Activated B cell treated with CpG ODN at 0.5 μM for 24 hours (primary cell): Measurements from ENCODE around the gene CELA1. TPM values are rescaled to one million over a fixed set of nuclear protein-coding genes. Genes with fewer than 3 reads are reported as not detected.

ENCODE experiments used
- ATAC-seq: fragments of 200-7000 bp; cut with Tn5 transposase; one replicate; pipeline ENCODE4 v1.10.0; 2021; ENCODE audit warnings: low read depth, mild to moderate bottlenecking, moderate library complexity
- CTCF ChIA-PET: fragments of 350-600 bp; sonication (Branson Sonifier 250); formaldehyde crosslinking; loops from one replicate; lab custom pipeline; 2021; ENCODE audit warnings: antibody characterized with exemption; lab: Charles Lee
- POLR2A ChIA-PET: fragments of 350-600 bp; sonication (Branson Sonifier 250); formaldehyde crosslinking; loops from one replicate; lab custom pipeline; 2021; ENCODE audit warnings: antibody characterized with exemption; lab: Charles Lee
- DNase-seq: peaks from one replicate; pipeline ENCODE4 v3.0.0; 2022
- H3K27ac Mint-ChIP-seq: one replicate; pipeline ENCODE4 v1.8.0; 2020; ENCODE audit warnings: mixed read lengths
- H3K27me3 Mint-ChIP-seq: one replicate; pipeline ENCODE4 v1.8.0; 2021; ENCODE audit warnings: mixed read lengths
- H3K36me3 Mint-ChIP-seq: one replicate; pipeline ENCODE4 v1.8.0; 2021; ENCODE audit warnings: low read depth, mixed read lengths
- H3K4me1 Mint-ChIP-seq: one replicate; pipeline ENCODE4 v1.8.0; 2021; ENCODE audit warnings: mixed read lengths
- H3K4me3 Mint-ChIP-seq: one replicate; pipeline ENCODE4 v1.8.0; 2020; ENCODE audit warnings: mild to moderate bottlenecking, mixed read lengths
- H3K9me3 Mint-ChIP-seq: one replicate; pipeline ENCODE4 v1.8.0; 2020; ENCODE audit warnings: mixed read lengths
- intact Hi-C: fragments of 100-400 bp; cut with micrococcal nuclease; formaldehyde crosslinking; loops from one replicate; pipeline ENCODE4 v1.15.1; 2024
- total RNA-seq: library from RNA; stranded (reverse); gene quantifications from 2 replicates; pipeline ENCODE4 v1.2.3, GENCODE V29; 2022
- TF ChIP-seq, protein P1 (sequence below): fragments of 200-600 bp; IDR thresholded peaks from one replicate; pipeline ENCODE4 v1.8.0; 2022; ENCODE audit warnings: antibody characterized with exemption, mild to moderate bottlenecking

Gene CELA1
- total RNA-seq, 1 donor from 2014 or later = not detected

GRCh38 chr12:51333536-51333935 lies 12.9 kb downstream of the CELA1 start:
- Mint-ChIP-seq H3K27me3 (no peaks in the 10 kb centered on the region), H3K4me1 (peaks cover 18% of the 10 kb centered on the region), H3K9me3 (no peaks in the 10 kb centered on the region), H3K27ac (no peak overlapping the region), H3K36me3 (no peaks in the 10 kb centered on the region), H3K4me3 (no peak overlapping the region)
- intact Hi-C loops = no loop called here
- ChIA-PET POLR2A (no interaction called here), CTCF (no interaction called here)
- ATAC-seq = no peak
- TF ChIP-seq, protein P1, sequence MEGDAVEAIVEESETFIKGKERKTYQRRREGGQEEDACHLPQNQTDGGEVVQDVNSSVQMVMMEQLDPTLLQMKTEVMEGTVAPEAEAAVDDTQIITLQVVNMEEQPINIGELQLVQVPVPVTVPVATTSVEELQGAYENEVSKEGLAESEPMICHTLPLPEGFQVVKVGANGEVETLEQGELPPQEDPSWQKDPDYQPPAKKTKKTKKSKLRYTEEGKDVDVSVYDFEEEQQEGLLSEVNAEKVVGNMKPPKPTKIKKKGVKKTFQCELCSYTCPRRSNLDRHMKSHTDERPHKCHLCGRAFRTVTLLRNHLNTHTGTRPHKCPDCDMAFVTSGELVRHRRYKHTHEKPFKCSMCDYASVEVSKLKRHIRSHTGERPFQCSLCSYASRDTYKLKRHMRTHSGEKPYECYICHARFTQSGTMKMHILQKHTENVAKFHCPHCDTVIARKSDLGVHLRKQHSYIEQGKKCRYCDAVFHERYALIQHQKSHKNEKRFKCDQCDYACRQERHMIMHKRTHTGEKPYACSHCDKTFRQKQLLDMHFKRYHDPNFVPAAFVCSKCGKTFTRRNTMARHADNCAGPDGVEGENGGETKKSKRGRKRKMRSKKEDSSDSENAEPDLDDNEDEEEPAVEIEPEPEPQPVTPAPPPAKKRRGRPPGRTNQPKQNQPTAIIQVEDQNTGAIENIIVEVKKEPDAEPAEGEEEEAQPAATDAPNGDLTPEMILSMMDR = no peak
- no peak for DNase-seq

- Mint-ChIP-seq H3K4me1 (peaks cover 50% of the 10 kb centered on the region), H3K4me3 (no peak overlapping the region), H3K27ac (no peak overlapping the region), H3K36me3 (no peaks in the 10 kb centered on the region), H3K9me3 (no peaks in the 10 kb centered on the region), H3K27me3 (no peaks in the 10 kb centered on the region)
- ATAC-seq = no peak
- ChIA-PET CTCF (interaction anchor here (1.1 to 2.6 kb wide), 2 partner anchors 11 kb away, joined by 7 to 11 read pairs; no protein-coding TSS in a partner anchor), POLR2A (interaction anchor here (0.6 to 2.3 kb wide), 3 partner anchors 11 to 92 kb away, joined by 3 to 8 read pairs (median 3); no protein-coding TSS in a partner anchor)
- no peak for DNase-seq
- TF ChIP-seq, protein P1 = no peak
- intact Hi-C loops = no loop called here
These were observed 16.3 kb downstream of the CELA1 start for GRCh38 chr12:51330186-51330585.

GRCh38 chr12:51329742-51330141 lies 16.7 kb downstream of the CELA1 start:
- Mint-ChIP-seq H3K27me3 (no peaks in the 10 kb centered on the region), H3K9me3 (no peaks in the 10 kb centered on the region), H3K36me3 (no peaks in the 10 kb centered on the region), H3K27ac (no peak overlapping the region), H3K4me3 (peak overlapping the region; percentile 1), H3K4me1 (peaks cover 55% of the 10 kb centered on the region)
- ATAC-seq = no peak
- intact Hi-C loops = loop anchor here (10.0 kb wide), 3 partner anchors 245 to 815 kb away; partner anchors contain the start of gene CSRNP2
- CTCF ChIA-PET = interaction anchor here (1.1 kb wide), 1 partner anchor 11 kb away, joined by 7 read pairs; no protein-coding TSS in a partner anchor
- TF ChIP-seq, protein P1 = no peak
- POLR2A ChIA-PET = interaction anchor here (0.6 to 2.3 kb wide), 3 partner anchors 12 to 91 kb away, joined by 3 to 8 read pairs (median 3); no protein-coding TSS in a partner anchor
- DNase-seq = no peak

DNA sequence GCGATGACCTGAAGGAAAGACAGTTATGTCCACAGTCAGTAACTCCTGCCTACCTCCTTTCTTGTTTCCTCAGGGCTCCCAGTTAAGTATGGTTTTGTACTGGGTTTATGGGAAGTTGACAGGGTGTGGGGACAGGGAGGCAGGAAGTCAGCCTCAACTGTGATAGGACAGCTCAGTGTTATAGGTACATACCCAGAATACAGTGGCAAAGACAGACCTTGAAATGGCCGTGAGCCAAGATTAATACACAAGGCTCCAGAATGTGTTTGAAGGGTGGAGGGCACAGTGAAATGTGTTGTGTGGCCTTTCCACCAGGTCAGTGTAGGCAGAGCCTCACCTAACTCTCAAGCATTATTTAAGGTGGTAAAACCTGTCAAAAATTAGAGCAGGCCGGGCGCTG lies 17.9 kb downstream of the CELA1 start:
- peak overlapping the region; percentile 24 for H3K27ac Mint-ChIP-seq
- ChIA-PET POLR2A (no interaction called here), CTCF (interaction anchor here (2.9 kb wide), 1 partner anchor 12 kb away, joined by 18 read pairs; no protein-coding TSS in a partner anchor)
- no peaks in the 10 kb centered on the region for H3K36me3 Mint-ChIP-seq
- TF ChIP-seq, protein P1 = no peak
- no peak overlapping the region for H3K4me3 Mint-ChIP-seq
- ATAC-seq = no peak
- intact Hi-C loops = loop anchor here (10.0 kb wide), 3 partner anchors 244 to 814 kb away; partner anchors contain the start of gene CSRNP2
- DNase-seq = no peak
- H3K9me3 Mint-ChIP-seq = no peaks in the 10 kb centered on the region
- H3K27me3 Mint-ChIP-seq = no peaks in the 10 kb centered on the region
- H3K4me1 Mint-ChIP-seq = peaks cover 64% of the 10 kb centered on the region

GRCh38 chr12:51326698-51327439 lies 19.6 kb downstream of the CELA1 start:
- Mint-ChIP-seq H3K9me3 (no peaks in the 10 kb centered on the region), H3K4me3 (peak overlapping the region; percentile 62), H3K27me3 (no peaks in the 10 kb centered on the region), H3K27ac (peak overlapping the region; percentile 72), H3K36me3 (peaks cover 3% of the 10 kb centered on the region), H3K4me1 (peaks cover 81% of the 10 kb centered on the region)
- ATAC-seq = peak; percentile 41
- TF ChIP-seq, protein P1 = no peak
- DNase-seq = no peak
- intact Hi-C loops = loop anchor here (10.0 kb wide), 3 partner anchors 242 to 812 kb away; partner anchors contain the start of gene CSRNP2
- CTCF ChIA-PET = interaction anchor here (1.3 to 2.9 kb wide), 2 partner anchors 13 to 14 kb away, joined by 3 to 18 read pairs; no protein-coding TSS in a partner anchor
- POLR2A ChIA-PET = interaction anchor here (0.7 to 1.8 kb wide), 10 partner anchors 14 to 400 kb away, joined by 3 to 13 read pairs (median 4); partner anchors contain the start of gene DAZAP2
